ENCODE data around the gene MBD3L4. TPM values are rescaled to one million over a fixed set of nuclear protein-coding genes. Genes with fewer than 3 reads are reported as not detected.
"Not testable (repeated sequence)": the region's sequence is repeated elsewhere in the genome, so short reads cannot be mapped to it uniquely, and the experiment has no call there.

Gene MBD3L4
- total RNA-seq, 2 donors from 2014 or later, result not detected

DNA sequence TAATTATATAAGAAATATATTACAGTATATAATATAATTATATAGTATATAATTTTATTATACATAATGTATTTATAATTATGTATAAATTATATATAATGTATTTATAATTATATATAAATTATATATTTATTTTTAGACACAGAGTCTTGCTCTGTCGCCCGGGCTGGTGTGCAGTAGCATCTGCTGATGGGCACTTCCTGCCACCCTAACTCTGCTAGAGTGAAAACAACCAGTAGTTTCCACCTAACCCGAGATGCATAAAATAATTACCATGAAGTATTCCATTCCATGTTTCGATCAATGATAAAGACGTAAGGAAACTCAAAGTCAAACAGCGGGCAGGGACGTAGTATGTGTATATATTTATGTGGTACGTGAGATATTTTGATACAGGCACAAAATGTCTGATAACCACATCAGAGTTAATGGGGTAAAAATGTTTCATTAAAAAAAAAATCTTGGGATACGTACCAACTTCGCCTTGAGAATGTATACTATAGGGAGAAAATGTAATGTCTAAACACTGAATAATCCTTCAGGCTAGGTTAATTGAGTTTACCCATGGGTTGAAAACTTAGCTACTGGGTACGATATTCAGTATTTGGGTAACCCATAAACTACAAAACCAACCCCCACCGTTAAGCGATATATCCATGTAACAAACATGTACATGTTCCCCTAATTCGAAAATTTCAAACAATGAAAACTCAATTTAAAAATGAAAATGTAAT lies 14.8 kb upstream of the MBD3L4 start:
- DNase-seq; intact Hi-C loops (cut with DNase I); ATAC-seq: not testable (repeated sequence)

DNA sequence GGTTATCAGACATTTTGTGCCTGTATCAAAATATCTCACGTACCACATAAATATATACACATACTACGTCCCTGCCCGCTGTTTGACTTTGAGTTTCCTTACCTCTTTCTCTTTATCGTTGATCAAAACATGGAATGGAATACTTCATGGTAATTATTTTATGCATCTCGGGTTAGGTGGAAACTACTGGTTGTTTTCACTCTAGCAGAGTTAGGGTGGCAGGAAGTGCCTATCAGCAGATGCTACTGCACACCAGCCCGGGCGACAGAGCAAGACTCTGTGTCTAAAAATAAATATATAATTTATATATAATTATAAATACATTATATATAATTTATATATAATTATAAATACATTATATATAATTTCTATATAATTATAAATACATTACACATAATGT lies 12.9 kb upstream of the MBD3L4 start:
- intact Hi-C loops (cut with DNase I); DNase-seq; ATAC-seq: not testable (repeated sequence)

DNA sequence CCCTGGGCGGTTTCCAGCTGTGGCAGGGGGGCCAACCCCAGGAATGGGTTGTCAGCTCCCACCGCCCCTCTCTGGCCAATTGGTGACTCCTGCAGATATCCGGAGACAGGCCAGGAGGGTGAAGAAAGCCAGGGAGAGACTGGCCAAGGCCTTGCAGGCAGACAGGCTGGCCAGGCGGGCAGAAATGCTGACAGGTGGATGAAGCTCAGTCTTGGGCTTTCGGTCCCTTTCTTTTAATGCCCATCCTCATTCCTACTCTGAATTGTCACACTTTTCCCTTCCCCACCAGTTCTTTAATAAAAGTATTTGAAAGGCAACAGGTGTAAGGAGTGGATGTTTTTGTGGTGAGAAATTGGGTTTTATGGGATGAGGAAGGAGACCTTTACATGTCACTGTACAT lies 11.4 kb upstream of the MBD3L4 start:
- not testable (repeated sequence) for ATAC-seq, DNase-seq

DNA sequence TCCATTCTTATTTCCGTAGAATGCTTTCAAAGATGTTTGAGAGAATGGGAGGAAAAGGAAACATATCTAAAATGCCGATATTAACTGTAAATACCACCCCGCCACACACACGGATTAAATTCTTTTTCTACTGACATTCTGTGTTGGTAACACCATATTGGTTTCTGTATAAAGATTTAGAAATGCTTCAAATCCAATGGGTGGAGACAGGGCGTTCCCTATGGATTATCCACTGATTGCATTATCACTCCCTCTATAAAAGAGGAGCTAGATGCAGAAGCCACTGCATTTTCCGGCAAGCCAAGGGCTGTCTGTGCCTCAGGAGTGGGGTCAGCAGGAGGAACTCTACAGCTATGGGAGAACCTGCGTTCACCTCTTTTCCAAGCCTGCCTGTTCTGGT lies 9.0 kb upstream of the MBD3L4 start, which contains the start of gene MBD3L2:
TSS of gene MBD3L2 (plus strand) at position 301 of the 400 bp plus-strand sequence. CDS start at position 354, 53 bp downstream.
- ATAC-seq; DNase-seq; intact Hi-C loops (cut with DNase I): not testable (repeated sequence)

More for the DNA sequence above, 11.4 kb upstream of the MBD3L4 start:
- intact Hi-C loops (cut with DNase I), result not testable (repeated sequence)

DNA sequence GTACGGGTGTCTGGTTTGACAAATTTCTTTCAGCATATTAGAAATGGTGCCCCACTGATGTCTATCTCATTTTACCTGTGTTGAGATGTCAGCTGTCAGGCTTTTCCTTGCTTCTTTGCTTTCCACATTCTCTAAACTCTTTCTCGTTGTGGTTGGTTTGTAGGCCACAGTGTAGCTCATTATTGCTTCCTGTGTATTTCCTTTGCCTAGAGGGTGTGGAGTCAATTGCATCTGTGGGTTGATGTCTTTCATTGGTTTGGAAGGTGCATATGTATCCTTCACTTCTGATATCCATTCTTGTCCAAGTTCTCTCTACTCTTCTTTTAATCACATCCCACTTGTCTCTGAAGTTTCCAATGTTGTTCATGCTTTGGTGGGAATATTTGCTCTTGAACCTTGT lies 1.6 kb upstream of the MBD3L4 start:
- DNase-seq; ATAC-seq; intact Hi-C loops (cut with DNase I): not testable (repeated sequence)

DNA sequence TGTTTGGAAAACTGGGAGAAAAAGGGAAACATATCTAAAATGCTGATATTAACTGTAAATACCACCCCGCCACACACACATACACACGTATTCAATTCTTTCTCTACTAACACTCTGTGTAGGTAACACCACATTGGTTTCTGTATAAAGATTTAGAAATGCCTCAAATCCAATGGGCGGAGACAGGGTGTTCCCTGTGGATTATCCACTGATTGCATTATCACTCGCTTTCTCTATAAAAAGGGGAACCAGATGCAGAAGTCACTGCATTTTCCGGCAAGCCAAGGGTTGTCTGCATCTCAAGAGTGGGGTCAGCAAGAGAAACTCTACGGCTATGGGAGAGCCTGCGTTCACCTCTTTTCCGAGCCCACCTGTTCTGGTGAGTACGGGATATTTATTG lies 9.7 kb downstream of the MBD3L4 start, which contains the start of gene MBD3L5:
TSS of gene MBD3L5 (plus strand) at position 301 of the 400 bp plus-strand sequence. CDS start at position 335, 34 bp downstream.
- DNase-seq; intact Hi-C loops (cut with DNase I); ATAC-seq: not testable (repeated sequence)

DNA sequence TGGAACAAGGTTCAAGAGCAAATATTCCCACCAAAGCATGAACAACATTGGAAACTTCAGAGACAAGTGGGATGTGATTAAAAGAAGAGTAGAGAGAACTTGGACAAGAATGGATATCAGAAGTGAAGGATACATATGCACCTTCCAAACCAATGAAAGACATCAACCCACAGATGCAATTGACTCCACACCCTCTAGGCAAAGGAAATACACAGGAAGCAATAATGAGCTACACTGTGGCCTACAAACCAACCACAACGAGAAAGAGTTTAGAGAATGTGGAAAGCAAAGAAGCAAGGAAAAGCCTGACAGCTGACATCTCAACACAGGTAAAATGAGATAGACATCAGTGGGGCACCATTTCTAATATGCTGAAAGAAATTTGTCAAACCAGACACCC lies 11.2 kb downstream of the MBD3L4 start:
- ATAC-seq; intact Hi-C loops (cut with DNase I); DNase-seq: not testable (repeated sequence)

DNA sequence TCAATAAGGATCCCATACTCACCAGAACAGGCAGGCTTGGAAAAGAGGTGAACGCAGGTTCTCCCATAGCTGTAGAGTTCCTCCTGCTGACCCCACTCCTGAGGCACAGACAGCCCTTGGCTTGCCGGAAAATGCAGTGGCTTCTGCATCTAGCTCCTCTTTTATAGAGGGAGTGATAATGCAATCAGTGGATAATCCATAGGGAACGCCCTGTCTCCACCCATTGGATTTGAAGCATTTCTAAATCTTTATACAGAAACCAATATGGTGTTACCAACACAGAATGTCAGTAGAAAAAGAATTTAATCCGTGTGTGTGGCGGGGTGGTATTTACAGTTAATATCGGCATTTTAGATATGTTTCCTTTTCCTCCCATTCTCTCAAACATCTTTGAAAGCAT lies 18.6 kb downstream of the MBD3L4 start, which contains the start of gene MBD3L2B:
TSS of gene MBD3L2B (minus strand) at position 101 of the 400 bp plus-strand sequence. CDS start at position 67, 34 bp downstream.
- DNase-seq; intact Hi-C loops (cut with DNase I); ATAC-seq: not testable (repeated sequence)

DNA sequence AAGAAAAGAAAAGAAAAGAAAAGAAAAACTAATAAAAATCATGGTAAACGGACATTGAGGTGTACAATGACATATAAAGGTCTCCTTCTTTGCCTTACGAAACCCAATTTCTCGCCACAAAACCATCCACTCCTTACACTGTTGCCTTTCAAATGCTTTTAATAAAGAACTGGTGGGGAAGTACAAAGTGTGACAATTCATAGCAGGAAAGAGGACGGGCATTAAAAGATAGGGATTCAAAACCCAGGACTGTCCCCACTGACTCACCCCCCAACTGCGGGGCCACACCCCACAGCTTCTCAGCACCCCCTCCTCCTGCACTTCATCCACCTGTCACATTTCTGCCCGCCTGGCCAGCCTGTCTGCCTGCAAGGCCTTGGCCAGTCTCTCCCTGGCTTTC lies 21.2 kb downstream of the MBD3L4 start:
- no peak for DNase-seq
- intact Hi-C loops (cut with DNase I), result no loop called here
- ATAC-seq, result no peak

DNA sequence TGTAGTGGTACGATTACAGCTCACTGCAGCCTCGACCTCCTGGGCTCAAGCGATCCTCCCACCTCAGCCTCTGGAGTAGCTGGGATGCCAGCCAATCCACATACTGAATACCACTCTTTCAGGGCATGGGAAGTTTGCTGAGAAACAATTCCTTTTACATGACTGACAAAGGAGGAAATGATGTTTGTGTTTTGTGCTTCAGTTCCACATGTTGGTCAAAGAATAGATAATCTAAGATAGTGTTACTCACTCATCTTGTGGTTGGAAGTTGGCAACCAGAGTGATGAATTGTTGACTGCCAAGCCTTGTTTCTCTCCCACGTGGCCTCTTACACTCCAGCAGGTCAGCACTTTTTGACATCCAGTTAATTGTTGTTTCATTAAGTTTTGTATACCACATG lies 26.3 kb downstream of the MBD3L4 start:
- DNase-seq (no peak), ATAC-seq (peak in 1 of 2 donors; percentile 8)
- intact Hi-C loops (cut with DNase I), result no loop called here

DNA sequence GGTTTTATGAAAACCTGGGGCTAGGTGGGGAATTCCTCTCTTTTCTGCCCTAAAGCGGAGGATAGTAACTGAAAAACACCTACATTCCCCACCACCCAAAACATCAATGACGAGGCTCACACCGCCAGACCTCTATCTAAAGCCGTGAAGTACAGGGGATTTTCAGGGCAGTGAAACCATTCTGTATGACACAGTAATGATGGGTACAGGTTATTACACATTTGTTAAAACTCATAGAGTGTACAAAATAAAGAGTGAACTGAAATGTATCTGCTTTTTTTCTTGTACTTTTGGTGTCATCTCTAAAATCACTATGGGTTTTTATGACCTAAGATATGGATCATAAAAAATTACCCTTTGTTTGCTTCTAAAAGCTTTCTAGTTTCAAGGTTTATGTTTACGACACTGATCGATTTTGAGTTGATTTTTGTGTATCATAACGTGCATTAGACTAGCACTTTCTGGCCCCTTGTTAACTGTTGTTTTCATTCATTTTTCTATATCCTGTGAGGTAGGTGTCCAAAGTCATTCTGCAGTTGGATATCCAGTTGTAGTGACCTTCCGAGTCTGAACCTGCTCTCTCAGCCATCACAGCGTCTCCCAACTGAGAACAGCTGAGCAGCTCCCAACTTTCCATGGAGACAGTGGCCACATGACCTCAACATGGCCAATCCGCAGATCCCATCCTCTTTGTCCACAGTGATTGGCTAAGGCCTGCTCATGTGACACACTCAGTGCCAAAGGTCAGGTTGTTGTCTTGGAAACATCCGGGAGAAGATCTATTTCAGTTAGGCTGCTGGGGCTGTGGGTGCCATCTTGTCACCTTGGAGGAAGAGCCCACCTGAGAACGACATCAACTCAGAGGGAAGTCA lies 29.0 kb downstream of the MBD3L4 start:
- ATAC-seq, result no peak
- intact Hi-C loops (cut with DNase I), result no loop called here
- DNase-seq, result no peak

DNA sequence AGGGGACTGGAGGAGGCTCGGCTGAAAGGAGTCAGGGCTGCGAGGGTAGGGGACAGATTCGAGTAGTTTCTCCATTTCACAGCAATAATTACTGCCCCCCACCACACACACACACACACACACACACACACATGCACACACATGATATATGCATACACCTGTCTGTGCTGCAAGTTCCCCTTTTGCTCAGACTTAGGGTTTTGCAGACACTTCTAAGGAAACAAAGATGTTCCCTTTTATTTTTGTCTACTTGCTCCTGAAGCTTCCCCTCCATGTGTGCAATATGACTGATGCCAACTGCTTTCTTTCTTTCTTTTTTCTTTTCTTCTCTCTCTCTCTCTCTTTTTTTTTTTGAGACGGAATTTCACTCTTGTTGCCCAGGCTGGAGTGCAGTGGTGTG lies 32.1 kb downstream of the MBD3L4 start:
- DNase-seq, result no peak
- intact Hi-C loops (cut with DNase I), result no loop called here
- no peak for ATAC-seq

DNA sequence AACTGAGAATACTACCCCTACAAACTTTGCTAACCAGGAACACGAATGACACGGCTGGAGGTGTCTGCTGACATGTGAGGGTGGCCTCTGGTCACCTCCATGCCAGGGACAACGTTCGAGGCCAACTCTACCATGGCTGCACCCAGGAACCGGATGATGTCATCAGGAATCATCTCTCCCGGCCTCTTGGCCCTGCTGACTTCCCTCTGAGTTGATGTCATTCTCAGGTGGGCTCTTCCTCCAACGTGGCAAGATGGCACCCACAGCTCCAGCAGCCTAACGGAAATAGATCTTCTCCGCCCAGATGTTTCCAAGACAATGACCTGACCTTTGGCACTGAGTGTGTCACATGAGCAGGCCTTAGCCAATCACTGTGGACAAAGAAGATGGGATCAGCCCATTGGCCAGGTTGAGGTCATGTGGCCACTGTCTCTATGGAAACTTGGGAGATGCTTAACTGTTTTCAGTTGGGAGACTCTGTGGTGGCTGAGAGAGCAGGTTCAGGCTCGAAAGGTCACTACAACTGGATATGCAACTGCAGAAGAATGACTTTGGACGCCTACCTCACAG lies 33.8 kb downstream of the MBD3L4 start:
- ATAC-seq, result no peak
- DNase-seq, result no peak
- intact Hi-C loops (cut with DNase I), result no loop called here

DNA sequence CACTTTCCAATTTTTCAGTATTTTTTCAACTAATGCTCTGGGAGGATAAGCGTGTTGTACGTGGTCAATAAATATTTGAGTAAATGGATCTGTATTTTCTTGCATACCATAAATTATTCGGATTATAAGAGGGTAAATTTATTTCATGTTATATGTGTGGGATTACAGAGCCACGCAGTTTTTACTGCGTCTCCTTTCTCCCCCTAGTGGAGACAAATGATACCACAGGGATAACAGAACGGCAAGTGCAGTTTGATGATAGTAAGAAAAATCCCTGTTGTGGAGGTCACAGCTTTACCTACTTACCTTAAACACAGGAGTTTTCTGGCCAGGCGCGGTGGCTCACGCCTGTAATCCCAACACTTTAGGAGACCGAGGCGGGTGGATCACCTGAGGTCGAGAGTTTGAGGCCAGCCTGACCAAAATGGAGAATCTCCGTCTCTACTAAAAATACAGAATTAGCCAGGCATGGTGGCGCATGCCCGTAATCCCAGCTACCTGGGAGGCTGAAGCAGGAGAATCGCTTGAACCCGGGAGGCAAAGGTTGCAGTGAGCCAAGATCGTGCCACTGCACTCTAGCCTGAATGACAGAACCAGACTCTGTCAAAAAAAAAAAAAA lies 35.6 kb downstream of the MBD3L4 start:
- DNase-seq, result no peak
- no peak for ATAC-seq
- intact Hi-C loops (cut with DNase I), result no loop called here

DNA sequence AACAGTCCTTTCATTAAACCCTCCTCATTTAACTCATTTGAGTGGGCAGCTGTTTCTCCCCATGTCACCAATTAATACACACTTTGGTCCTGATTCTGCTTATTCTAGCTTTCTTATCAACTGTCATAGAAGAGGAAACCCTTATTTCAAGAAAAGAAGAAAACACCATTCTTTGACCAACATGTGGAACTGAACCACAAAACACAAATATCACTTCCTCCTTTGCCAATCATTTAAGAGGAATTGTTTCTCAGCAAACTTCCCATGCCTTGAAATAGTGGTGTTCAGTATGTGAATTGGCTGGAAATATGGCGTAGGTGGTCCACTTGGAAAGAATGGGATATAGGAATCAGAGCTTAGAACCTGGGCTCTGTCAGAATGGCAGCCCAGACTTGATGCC lies 39.2 kb downstream of the MBD3L4 start:
- ATAC-seq (no peak), DNase-seq (no peak)
- intact Hi-C loops (cut with DNase I), result no loop called here

DNA sequence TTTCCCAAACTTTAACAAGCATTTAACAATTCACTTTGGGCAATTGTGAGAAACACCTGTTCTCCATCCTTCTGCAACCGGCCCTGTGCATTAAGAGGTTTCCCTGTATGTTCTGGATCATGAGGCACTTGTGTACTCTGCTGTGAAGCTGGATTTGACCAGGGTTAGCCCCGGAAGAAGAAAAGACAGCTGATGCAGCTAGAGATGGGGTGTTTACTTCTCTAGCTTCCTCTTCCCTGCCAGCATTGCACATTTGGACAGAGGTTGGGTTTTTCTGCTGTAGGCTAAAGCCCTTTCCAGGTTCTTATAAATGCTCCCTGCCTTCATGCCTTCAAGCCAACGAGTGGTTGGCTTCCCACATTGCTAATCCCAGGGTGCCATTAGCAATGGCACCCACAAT lies 39.6 kb downstream of the MBD3L4 start:
- intact Hi-C loops (cut with DNase I), result no loop called here
- ATAC-seq, result no peak
- DNase-seq, result no peak

DNA sequence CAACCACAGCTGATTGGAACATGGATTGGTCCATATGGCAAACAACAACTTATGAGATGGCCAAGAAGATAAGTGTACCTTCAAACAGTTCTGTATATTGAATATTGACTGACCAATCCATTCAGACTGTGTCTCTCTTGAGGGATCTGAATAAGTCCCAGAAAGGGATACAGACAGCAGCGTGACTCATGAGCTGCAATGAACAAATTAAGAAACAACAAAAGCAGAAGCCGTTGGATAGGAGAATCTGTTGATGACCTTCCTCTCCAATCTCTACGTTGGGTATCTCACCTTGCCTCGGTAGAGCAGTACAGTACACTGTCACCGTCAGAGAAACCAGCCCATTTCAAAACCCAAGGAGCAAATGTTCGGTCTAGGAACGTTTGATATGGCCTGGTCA lies 40.0 kb downstream of the MBD3L4 start:
- intact Hi-C loops (cut with DNase I), result no loop called here
- no peak for ATAC-seq
- no peak for DNase-seq

DNA sequence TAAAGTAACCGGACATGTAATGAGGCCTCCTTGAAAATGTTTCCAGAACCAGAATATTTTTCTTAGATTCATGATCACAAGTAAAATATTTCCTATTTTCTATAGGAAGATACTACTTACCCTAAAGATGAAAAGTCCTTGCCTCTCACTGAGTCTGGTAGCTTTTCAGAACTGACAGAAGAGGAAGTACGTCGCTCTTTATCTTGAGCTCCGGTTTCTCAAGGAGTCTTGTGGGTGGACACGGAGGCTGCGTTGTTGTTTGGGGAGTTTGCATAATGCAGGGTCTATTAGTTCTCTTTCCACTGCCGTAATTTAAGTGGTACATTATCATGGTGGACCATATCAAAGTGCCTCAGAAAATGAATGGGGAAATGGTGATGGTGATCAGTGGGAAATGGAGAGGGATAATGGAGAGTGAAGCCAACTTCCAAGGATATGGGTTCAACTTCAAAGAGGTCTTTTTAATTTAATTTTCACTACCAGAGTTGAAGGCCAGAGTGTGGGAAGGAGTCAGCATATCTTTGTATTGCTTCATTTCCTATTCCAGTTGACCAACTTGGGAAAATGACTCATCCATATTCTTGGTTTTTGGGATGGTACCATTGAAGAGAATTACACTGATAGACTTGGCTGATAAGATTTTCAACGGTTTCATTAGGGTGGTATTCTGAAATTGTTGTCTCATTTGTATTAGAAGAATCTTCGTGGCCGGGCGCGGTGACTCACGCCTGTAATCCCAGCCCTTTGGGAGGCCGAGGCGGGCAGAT lies 42.1 kb downstream of the MBD3L4 start:
- ATAC-seq, result no peak
- intact Hi-C loops (cut with DNase I), result no loop called here
- DNase-seq, result no peak

Measured in left cardiac atrium (tissue), 4 donors.